Thoracic aorta (tissue), 2 donors: ENCODE data around the gene CHP2. TPM values are rescaled to one million over a fixed set of nuclear protein-coding genes. Genes with fewer than 3 reads are reported as not detected.

Experiments
- ATAC-seq: fragments of 150-250 bp; one replicate; pipeline ENCODE4 v1.8.0; 2017; ENCODE audit warnings: low read depth; ENCODE audit not compliant: insufficient number of reproducible peaks, low FRiP score
- DNase-seq: peaks from one replicate; pipeline ENCODE4 v3.0.0-alpha.2; 2020; ENCODE audit warnings: low spot score
- H3K27ac ChIP-seq, 2 donors: fragments of 200-600 bp; sonication (generic); 1 replicate in 1 of 2; 2 replicates in 1 of 2; pipeline ENCODE4 v1.5.1; 2016; ENCODE audit warnings: mild to moderate bottlenecking in 2 of 2, moderate library complexity in 2 of 2
- H3K27me3 ChIP-seq: fragments of 200-600 bp; sonication (generic); replicated peaks from 2 replicates; pipeline ENCODE4 v1.6.0; 2016; ENCODE audit warnings: mild to moderate bottlenecking; ENCODE audit not compliant: insufficient read depth
- H3K36me3 ChIP-seq: fragments of 200-600 bp; sonication (generic); one replicate; pipeline ENCODE4 v1.5.1; 2016
- H3K4me1 ChIP-seq, 2 donors: fragments of 200-600 bp; sonication (generic); 1 replicate in 1 of 2; 2 replicates in 1 of 2; pipeline versions ENCODE4 v1.5.1 to v1.6.0; 2016; ENCODE audit warnings: low read depth in 2 of 2, mild to moderate bottlenecking in 1 of 2; ENCODE audit not compliant: control insufficient read depth in 1 of 2
- H3K4me3 ChIP-seq: fragments of 200-600 bp; sonication (generic); 2 replicates; pipeline ENCODE4 v1.5.1; 2016; ENCODE audit warnings: mild to moderate bottlenecking
- H3K9me3 ChIP-seq: fragments of 200-600 bp; sonication (generic); 2 replicates; pipeline ENCODE4 v1.5.1; 2016
- total RNA-seq, 2 donors: library from RNA; depleted of rRNA; stranded (reverse); fragments of >200 nt; gene quantifications; one replicate each; pipeline versions ENCODE4 v1.1.0 to v1.2.3, GENCODE V29; 2016
- TF ChIP-seq, protein P1 (sequence below): fragments of 200-600 bp; sonication (generic); IDR thresholded peaks from one replicate; pipeline ENCODE4 v1.5.1; 2019; ENCODE audit warnings: antibody characterized with exemption

Gene CHP2
- total RNA-seq, 2 donors from 2014 or later = not detected

DNA sequence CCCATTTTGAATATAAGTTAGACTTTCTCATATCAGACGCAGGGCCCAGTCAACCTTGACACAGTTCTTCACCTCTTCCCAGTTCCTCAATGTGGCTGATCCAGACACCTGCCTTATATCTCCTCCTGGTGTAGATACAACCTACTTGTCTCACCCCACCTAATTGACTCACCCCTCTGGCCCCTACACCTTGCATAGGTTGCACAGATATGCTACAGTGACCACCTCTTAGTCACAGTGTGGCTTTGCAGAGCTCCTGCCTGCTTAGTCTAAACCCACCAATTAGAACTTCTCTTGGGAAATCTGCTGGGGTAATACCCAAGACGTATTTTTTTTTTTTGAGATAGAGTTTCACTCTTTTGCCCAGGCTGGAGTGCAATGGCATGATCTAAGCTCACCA lies 16.8 kb downstream of the CHP2 start:
- Histone ChIP-seq H3K27ac (no peak overlapping the region), H3K4me3 (no peak overlapping the region), H3K4me1 (no peaks in the 10 kb centered on the region), H3K27me3 (no peaks in the 10 kb centered on the region), H3K9me3 (no peaks in the 10 kb centered on the region), H3K36me3 (no peaks in the 10 kb centered on the region)
- DNase-seq = no peak
- TF ChIP-seq, protein P1, sequence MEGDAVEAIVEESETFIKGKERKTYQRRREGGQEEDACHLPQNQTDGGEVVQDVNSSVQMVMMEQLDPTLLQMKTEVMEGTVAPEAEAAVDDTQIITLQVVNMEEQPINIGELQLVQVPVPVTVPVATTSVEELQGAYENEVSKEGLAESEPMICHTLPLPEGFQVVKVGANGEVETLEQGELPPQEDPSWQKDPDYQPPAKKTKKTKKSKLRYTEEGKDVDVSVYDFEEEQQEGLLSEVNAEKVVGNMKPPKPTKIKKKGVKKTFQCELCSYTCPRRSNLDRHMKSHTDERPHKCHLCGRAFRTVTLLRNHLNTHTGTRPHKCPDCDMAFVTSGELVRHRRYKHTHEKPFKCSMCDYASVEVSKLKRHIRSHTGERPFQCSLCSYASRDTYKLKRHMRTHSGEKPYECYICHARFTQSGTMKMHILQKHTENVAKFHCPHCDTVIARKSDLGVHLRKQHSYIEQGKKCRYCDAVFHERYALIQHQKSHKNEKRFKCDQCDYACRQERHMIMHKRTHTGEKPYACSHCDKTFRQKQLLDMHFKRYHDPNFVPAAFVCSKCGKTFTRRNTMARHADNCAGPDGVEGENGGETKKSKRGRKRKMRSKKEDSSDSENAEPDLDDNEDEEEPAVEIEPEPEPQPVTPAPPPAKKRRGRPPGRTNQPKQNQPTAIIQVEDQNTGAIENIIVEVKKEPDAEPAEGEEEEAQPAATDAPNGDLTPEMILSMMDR = no peak
- ATAC-seq = no peak

DNA sequence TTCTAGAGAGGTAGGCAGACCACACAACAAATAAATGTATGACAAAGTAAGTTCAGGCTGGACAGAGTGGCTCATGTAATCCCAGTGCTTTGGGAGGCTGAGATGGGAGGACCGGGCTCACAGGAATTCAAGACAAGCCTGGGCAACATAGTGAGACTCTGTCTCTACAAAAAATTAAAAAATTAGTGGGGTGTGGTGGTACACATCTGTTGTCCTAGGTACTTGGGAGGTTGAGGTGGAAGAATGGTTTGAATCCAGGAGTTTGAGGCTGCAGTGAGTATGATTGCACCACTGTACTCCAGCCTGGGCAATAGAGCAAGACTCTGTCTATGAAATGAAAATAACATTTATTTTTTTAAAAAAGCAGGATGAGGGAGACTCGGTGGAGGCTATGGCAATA lies 18.5 kb downstream of the CHP2 start:
- ATAC-seq = no peak
- TF ChIP-seq, protein P1 = no peak
- Histone ChIP-seq H3K4me1 (no peaks in the 10 kb centered on the region), H3K9me3 (no peaks in the 10 kb centered on the region), H3K4me3 (no peak overlapping the region), H3K36me3 (no peaks in the 10 kb centered on the region), H3K27me3 (no peaks in the 10 kb centered on the region), H3K27ac (no peak overlapping the region)
- DNase-seq = no peak

DNA sequence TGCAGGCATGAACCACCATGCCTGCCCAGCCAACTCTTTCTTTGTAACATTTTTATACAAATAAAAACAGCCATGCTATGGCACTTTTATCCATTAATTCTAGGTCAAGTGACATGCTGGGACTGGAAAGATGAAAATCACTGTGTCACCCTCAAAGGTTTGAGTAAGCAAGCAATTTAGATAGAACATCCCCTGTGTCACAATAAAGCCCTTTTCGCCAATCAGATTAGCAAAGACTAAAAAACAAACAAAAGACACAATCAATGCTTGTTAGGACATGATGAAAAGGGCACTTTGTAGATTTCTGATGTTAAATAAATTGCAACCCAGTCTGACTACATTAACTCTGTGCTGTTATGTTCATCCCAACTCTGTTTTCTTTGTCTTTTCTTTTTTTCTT lies 26.4 kb downstream of the CHP2 start:
- no peaks in the 10 kb centered on the region for H3K4me1 ChIP-seq
- TF ChIP-seq, protein P1 = no peak
- H3K36me3 ChIP-seq = no peaks in the 10 kb centered on the region
- no peak for DNase-seq
- H3K27me3 ChIP-seq = no peaks in the 10 kb centered on the region
- no peak overlapping the region for H3K4me3 ChIP-seq
- no peak for ATAC-seq
- no peak overlapping the region for H3K27ac ChIP-seq
- H3K9me3 ChIP-seq = no peaks in the 10 kb centered on the region

DNA sequence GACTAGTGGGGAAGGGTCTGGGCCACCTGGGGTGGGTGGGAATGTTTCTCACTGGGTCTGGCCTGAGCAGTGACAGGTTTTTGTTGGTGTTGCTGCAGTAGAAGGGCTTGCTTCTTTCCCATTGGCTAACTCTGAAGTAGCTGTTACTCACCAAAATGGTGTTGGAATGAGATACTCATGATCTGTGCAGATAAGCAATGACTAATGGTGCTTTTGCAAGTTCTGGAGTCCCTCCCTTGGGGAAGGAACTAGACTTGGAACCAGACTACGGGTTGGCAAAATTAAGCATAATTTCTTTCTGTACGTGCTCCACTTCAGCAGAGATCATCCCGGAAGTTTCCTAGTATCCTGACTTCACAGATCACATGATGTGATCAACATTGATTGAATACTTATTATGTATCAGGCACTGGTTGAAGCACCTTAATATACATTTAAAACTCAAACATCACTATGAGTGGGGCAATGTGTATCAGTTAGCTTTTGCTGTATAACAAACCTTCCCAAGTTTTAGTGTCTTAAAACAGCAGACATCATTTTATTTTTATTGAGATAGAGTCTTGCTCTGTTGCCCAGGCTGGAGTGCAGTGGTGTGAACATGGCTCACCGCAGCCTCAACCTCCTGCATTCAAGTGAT lies 30.1 kb downstream of the CHP2 start:
- TF ChIP-seq, protein P1 = no peak
- H3K9me3 ChIP-seq = no peaks in the 10 kb centered on the region
- H3K4me1 ChIP-seq = no peaks in the 10 kb centered on the region
- H3K4me3 ChIP-seq = no peak overlapping the region
- ATAC-seq (no peak), DNase-seq (no peak)
- no peak overlapping the region for H3K27ac ChIP-seq
- H3K36me3 ChIP-seq = no peaks in the 10 kb centered on the region
- H3K27me3 ChIP-seq = no peaks in the 10 kb centered on the region

DNA sequence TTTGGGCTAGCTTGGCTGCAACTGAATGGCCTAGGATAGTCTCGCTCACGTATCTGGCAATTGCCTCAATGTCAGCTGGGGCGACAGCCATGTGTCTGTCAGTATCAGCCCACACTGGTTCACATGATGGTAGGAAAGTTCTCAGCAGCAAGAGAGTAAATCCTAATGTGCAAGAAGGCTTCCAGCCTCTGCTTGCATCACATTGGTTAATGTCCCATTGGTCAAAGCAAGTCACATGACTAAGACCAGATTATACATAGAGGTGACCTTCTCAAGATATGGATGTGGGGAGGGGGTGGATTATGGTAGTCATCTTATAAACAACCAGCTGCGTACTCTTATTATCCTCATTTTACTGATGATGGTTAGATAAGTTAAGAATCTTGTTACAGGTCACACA lies 31.0 kb downstream of the CHP2 start:
- Histone ChIP-seq H3K4me3 (no peak overlapping the region), H3K9me3 (no peaks in the 10 kb centered on the region), H3K36me3 (no peaks in the 10 kb centered on the region), H3K4me1 (no peaks in the 10 kb centered on the region), H3K27me3 (no peaks in the 10 kb centered on the region), H3K27ac (no peak overlapping the region)
- no peak for DNase-seq
- TF ChIP-seq, protein P1 = no peak
- ATAC-seq = no peak
